Measurements from ENCODE around the gene MAP1LC3A. TPM values are rescaled to one million over a fixed set of nuclear protein-coding genes. Genes with fewer than 3 reads are reported as not detected.
"Not testable (repeated sequence)": the region's sequence is repeated elsewhere in the genome, so short reads cannot be mapped to it uniquely, and the experiment has no call there.

MAP1LC3A gene
- 60.5 and 67.2 TPM in 2 replicates for total RNA-seq
- long read RNA-seq, partial matches to known transcripts = 1 of 1 reads
- long read RNA-seq, other reads (novel, unspliced or antisense) = 0 of 1 reads

DNA sequence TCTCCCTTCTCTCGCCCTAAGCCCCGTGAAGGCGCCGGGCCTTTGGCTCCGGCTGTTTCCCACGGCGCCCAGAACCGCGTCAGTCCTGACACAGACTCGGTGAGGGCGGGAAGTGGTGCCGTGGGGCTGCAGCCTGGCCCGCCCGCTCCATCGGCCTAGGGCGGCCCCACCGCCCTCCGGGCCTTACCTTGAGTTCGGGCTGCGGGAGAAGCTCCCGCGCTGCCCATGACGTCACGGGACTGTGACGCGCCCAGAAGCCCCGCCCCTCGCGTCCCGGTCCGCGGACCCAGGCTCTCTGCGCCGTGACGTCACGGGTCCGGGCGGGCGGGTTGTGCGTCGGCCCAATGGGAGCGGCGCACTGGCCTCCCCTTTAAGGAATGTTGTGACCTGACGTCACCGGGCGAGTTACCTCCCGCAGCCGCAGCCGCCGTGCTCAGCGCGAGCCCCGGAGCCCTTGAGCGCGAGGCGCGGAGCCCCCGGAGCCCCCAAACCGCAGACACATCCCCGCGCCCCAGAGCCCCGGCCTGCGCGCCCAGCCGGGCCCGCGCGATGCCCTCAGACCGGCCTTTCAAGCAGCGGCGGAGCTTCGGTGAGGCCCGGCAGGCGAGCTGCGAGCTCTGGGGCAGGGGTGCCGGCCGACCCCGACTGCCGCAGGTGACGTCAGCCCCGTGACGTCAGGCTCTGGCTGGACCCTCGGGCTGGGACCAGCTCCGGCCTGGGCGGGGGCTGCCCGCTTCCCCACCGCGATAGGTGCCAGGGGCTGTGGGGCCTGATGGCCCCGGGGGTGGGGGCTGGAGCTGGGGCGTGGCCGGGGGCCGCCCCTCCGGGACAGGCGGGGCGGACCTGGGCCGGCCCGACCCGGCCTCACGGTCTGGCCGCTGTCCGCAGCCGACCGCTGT is at the start of gene MAP1LC3A:
Gene MAP1LC3A (plus strand): TSS at position 399 of the 899 bp plus-strand sequence. CDS start 151 bp downstream, at position 550.
- Mint-ChIP-seq H3K9me3 (ENCODE audit: unreplicated experiment) (no peaks in the 10 kb centered on the region), H3K4me1 (ENCODE audit: unreplicated experiment) (peaks cover 13% of the 10 kb centered on the region), H3K27ac (ENCODE audit: unreplicated experiment) (peak within 1 kb of the TSS; percentile 94), H3K27me3 (ENCODE audit: unreplicated experiment) (no peaks in the 10 kb centered on the region), H3K36me3 (ENCODE audit: unreplicated experiment) (peaks cover 2% of the 10 kb centered on the region), H3K4me3 (ENCODE audit: unreplicated experiment) (peak within 1 kb of the TSS; percentile 87)
- DNase-seq (ENCODE audit: extremely low spot score, unreplicated experiment) = peak; percentile 98
- TF ChIP-seq CTCF (IDR thresholded peaks at IDR 0.05) = no peak

GRCh38 chr20:34510575-34510974 is 47.9 kb upstream of the MAP1LC3A start:
- no peak for DNase-seq (ENCODE audit: extremely low spot score, unreplicated experiment)
- H3K36me3 Mint-ChIP-seq (ENCODE audit: unreplicated experiment) = peaks cover 30% of the 10 kb centered on the region
- peaks cover 18% of the 10 kb centered on the region for H3K4me1 Mint-ChIP-seq (ENCODE audit: unreplicated experiment)
- no peaks in the 10 kb centered on the region for H3K27me3 Mint-ChIP-seq (ENCODE audit: unreplicated experiment)
- H3K9me3 Mint-ChIP-seq (ENCODE audit: unreplicated experiment) = no peaks in the 10 kb centered on the region
- no peak overlapping the region for H3K4me3 Mint-ChIP-seq (ENCODE audit: unreplicated experiment)
- H3K27ac Mint-ChIP-seq (ENCODE audit: unreplicated experiment) = no peak overlapping the region
- TF ChIP-seq CTCF (IDR thresholded peaks at IDR 0.05) = no peak

- no peak for TF ChIP-seq CTCF (IDR thresholded peaks at IDR 0.05)
- no peaks in the 10 kb centered on the region for H3K9me3 Mint-ChIP-seq (ENCODE audit: unreplicated experiment)
- H3K36me3 Mint-ChIP-seq (ENCODE audit: unreplicated experiment) = peaks cover 22% of the 10 kb centered on the region
- H3K27ac Mint-ChIP-seq (ENCODE audit: unreplicated experiment) = peak overlapping the region; percentile 27
- peaks cover 24% of the 10 kb centered on the region for H3K4me1 Mint-ChIP-seq (ENCODE audit: unreplicated experiment)
- H3K27me3 Mint-ChIP-seq (ENCODE audit: unreplicated experiment) = no peaks in the 10 kb centered on the region
- no peak for DNase-seq (ENCODE audit: extremely low spot score, unreplicated experiment)
- H3K4me3 Mint-ChIP-seq (ENCODE audit: unreplicated experiment) = no peak overlapping the region
These were observed 46.6 kb upstream of the MAP1LC3A start for GRCh38 chr20:34511891-34512265.

- DNase-seq (ENCODE audit: extremely low spot score, unreplicated experiment) = no peak
- H3K9me3 Mint-ChIP-seq (ENCODE audit: unreplicated experiment) = no peaks in the 10 kb centered on the region
- TF ChIP-seq CTCF (IDR thresholded peaks at IDR 0.05) = no peak
- H3K27ac Mint-ChIP-seq (ENCODE audit: unreplicated experiment) = peak overlapping the region; percentile 65
- no peak overlapping the region for H3K4me3 Mint-ChIP-seq (ENCODE audit: unreplicated experiment)
- H3K4me1 Mint-ChIP-seq (ENCODE audit: unreplicated experiment) = peaks cover 24% of the 10 kb centered on the region
- no peaks in the 10 kb centered on the region for H3K27me3 Mint-ChIP-seq (ENCODE audit: unreplicated experiment)
- H3K36me3 Mint-ChIP-seq (ENCODE audit: unreplicated experiment) = peaks cover 22% of the 10 kb centered on the region
These were observed 46.1 kb upstream of the MAP1LC3A start for GRCh38 chr20:34512266-34512954.

DNA sequence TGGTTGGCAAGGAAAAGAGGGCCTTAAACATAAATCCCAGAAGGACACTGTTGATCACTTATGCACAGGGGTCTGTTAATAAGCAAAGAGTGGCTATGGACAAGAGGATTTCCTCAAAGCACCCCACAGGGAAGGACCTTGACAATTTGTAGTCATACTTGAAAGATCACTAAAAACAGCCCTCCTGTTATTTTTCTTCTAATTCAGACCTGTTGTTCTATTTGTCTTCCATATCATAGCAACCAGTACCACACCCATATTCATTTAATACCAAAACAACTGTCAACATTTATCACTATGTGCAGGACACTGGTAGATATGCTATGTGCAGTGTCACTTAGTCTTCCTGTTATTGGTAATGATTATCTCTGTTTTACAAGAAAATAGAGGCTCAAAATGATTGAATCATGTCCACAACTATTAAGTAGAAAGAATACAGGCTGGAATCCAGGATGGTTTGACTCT is 45.5 kb upstream of the MAP1LC3A start:
- Mint-ChIP-seq H3K4me1 (ENCODE audit: unreplicated experiment) (peaks cover 27% of the 10 kb centered on the region), H3K36me3 (ENCODE audit: unreplicated experiment) (peaks cover 18% of the 10 kb centered on the region), H3K9me3 (ENCODE audit: unreplicated experiment) (no peaks in the 10 kb centered on the region), H3K27me3 (ENCODE audit: unreplicated experiment) (no peaks in the 10 kb centered on the region), H3K4me3 (ENCODE audit: unreplicated experiment) (no peak overlapping the region), H3K27ac (ENCODE audit: unreplicated experiment) (peak overlapping the region; percentile 65)
- no peak for TF ChIP-seq CTCF (IDR thresholded peaks at IDR 0.05)
- no peak for DNase-seq (ENCODE audit: extremely low spot score, unreplicated experiment)

DNA sequence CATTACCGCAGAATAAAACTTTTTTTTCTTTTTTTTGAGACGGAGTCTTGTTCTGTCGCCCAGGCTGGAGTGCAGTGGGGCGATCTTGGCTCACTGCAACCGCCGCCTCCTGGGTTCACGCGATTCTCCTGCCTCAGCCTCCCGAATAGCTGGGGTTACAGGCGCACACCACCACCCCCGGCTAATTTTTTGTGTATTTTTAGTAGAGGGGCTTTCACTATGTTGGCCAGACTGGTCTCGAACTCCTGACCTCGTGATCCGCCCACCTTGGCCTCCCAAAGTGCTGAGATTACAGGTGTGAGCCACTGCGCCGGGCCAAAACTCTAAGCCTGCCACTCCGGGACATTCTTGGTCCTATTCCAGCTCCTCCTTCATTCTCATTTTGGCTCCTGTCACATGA is 44.5 kb upstream of the MAP1LC3A start:
- not testable (repeated sequence) for H3K9me3 Mint-ChIP-seq (ENCODE audit: unreplicated experiment); H3K27me3 Mint-ChIP-seq (ENCODE audit: unreplicated experiment); H3K4me3 Mint-ChIP-seq (ENCODE audit: unreplicated experiment)
- Mint-ChIP-seq H3K4me1 (ENCODE audit: unreplicated experiment) (peaks cover 34% of the 10 kb centered on the region), H3K27ac (ENCODE audit: unreplicated experiment) (peak overlapping the region; percentile 99), H3K36me3 (ENCODE audit: unreplicated experiment) (peaks cover 14% of the 10 kb centered on the region)
- DNase-seq (ENCODE audit: extremely low spot score, unreplicated experiment) = peak; percentile 48
